CD14-positive monocyte (primary cell): ENCODE data around the gene DBT. TPM values are rescaled to one million over a fixed set of nuclear protein-coding genes. Genes with fewer than 3 reads are reported as not detected.

Source experiments
- DNase-seq, 3 donors: peaks; one replicate each; pipeline ENCODE4 v3.0.0-alpha.2; 2011 to 2022
- H2AFZ ChIP-seq: 2 replicates; pipeline ENCODE4 v1.6.0; 2012; ENCODE audit warnings: mild to moderate bottlenecking, low read depth, low read length, inconsistent platforms; ENCODE audit not compliant: insufficient read depth, poor library complexity, severe bottlenecking
- H3K27ac ChIP-seq, 2 donors: 1 replicate in 1 of 2; 2 replicates in 1 of 2; pipeline ENCODE4 v1.5.1; 2012 to 2013; ENCODE audit warnings: low read length in 2 of 2, control low read depth in 1 of 2, inconsistent platforms in 1 of 2, low read depth in 1 of 2, mild to moderate bottlenecking in 1 of 2
- H3K27me3 ChIP-seq, 2 donors: one replicate each; pipeline versions ENCODE4 v1.6.0 to v1.6.1; 2011 to 2013; ENCODE audit warnings: low read length in 2 of 2; ENCODE audit not compliant: control insufficient read depth in 2 of 2, insufficient read depth in 2 of 2
- H3K36me3 ChIP-seq, 2 donors: replicated peaks in 1 of 2; 1 replicate in 1 of 2; 2 replicates in 1 of 2; pipeline versions ENCODE4 v1.5.1 to v1.6.1; 2012 to 2013; ENCODE audit warnings: low read length in 2 of 2, control low read depth in 1 of 2, inconsistent platforms in 1 of 2, mild to moderate bottlenecking in 1 of 2; ENCODE audit not compliant: insufficient read depth in 2 of 2, control insufficient read depth in 1 of 2
- H3K4me1 ChIP-seq, 2 donors: 1 replicate in 1 of 2; 2 replicates in 1 of 2; pipeline versions ENCODE4 v1.5.1 to v1.6.1; 2012 to 2013; ENCODE audit warnings: low read length in 2 of 2, control low read depth in 1 of 2, inconsistent platforms in 1 of 2, mild to moderate bottlenecking in 1 of 2, moderate library complexity in 1 of 2; ENCODE audit not compliant: insufficient read depth in 2 of 2, control insufficient read depth in 1 of 2
- H3K4me2 ChIP-seq: replicated peaks from 2 replicates; pipeline ENCODE3; 2012; ENCODE audit warnings: low read length, moderate library complexity, mild to moderate bottlenecking; ENCODE audit not compliant: poor library complexity, severe bottlenecking; ENCODE audit errors: extremely low read depth
- H3K4me3 ChIP-seq, 3 experiments: fragments of 200-600 bp in 1 of 3; sonication (generic) in 1 of 3; replicated peaks in 1 of 3; 1 replicate in 2 of 3; 2 replicates in 1 of 3; pipeline ENCODE4 v1.5.1; 2011 to 2013; ENCODE audit warnings: low read length in 3 of 3, mild to moderate bottlenecking in 3 of 3, control low read depth in 2 of 3, low read depth in 2 of 3, inconsistent platforms in 1 of 3, moderate library complexity in 1 of 3
- H3K79me2 ChIP-seq: 2 replicates; pipeline ENCODE4 v1.6.0; 2012; ENCODE audit warnings: mild to moderate bottlenecking, control low read depth, inconsistent platforms, low read length, moderate library complexity; ENCODE audit not compliant: insufficient read depth
- H3K9ac ChIP-seq: 2 replicates; pipeline ENCODE4 v1.6.0; 2017; ENCODE audit warnings: low read length, mild to moderate bottlenecking; ENCODE audit not compliant: insufficient read depth, poor library complexity, severe bottlenecking
- H3K9me3 ChIP-seq, 2 donors: replicated peaks in 1 of 2; 1 replicate in 1 of 2; 2 replicates in 1 of 2; pipeline versions ENCODE4 v1.5.1 to v1.6.1; 2012 to 2013; ENCODE audit warnings: low read length in 2 of 2, control low read depth in 1 of 2; ENCODE audit not compliant: control insufficient read depth in 1 of 2, insufficient read depth in 1 of 2
- H4K20me1 ChIP-seq: 2 replicates; pipeline ENCODE4 v1.6.0; 2012; ENCODE audit warnings: mild to moderate bottlenecking, low read length, control low read depth, moderate library complexity; ENCODE audit not compliant: insufficient read depth
- H3K27ac Mint-ChIP-seq, 7 donors: one replicate each; pipeline ENCODE4 v1.8.0; 2020; ENCODE audit warnings: mild to moderate bottlenecking in 7 of 7, mixed read lengths in 7 of 7, moderate library complexity in 6 of 7, inconsistent platforms in 2 of 7
- H3K27me3 Mint-ChIP-seq, 3 donors: one replicate each; pipeline ENCODE4 v1.8.0; 2021 to 2022; ENCODE audit warnings: low read depth in 3 of 3, mild to moderate bottlenecking in 3 of 3, mixed read lengths in 3 of 3, moderate library complexity in 3 of 3, inconsistent platforms in 1 of 3
- H3K36me3 Mint-ChIP-seq, 2 donors: one replicate each; pipeline ENCODE4 v1.8.0; 2020; ENCODE audit warnings: mixed read lengths in 2 of 2, inconsistent platforms in 1 of 2, mild to moderate bottlenecking in 1 of 2
- H3K4me1 Mint-ChIP-seq: one replicate; pipeline ENCODE4 v1.8.0; 2020; ENCODE audit warnings: mild to moderate bottlenecking, mixed read lengths
- H3K4me3 Mint-ChIP-seq, 2 donors: one replicate each; pipeline ENCODE4 v1.8.0; 2020; ENCODE audit warnings: mild to moderate bottlenecking in 2 of 2, mixed read lengths in 2 of 2, moderate library complexity in 1 of 2
- H3K9me3 Mint-ChIP-seq, 7 donors: one replicate each; pipeline ENCODE4 v1.8.0; 2020 to 2022; ENCODE audit warnings: mixed read lengths in 7 of 7, mild to moderate bottlenecking in 6 of 7, moderate library complexity in 6 of 7, inconsistent platforms in 2 of 7
- WGBS: methylation state at CpG from one replicate; pipeline ENCODE4 v1.1.5; 2013; ENCODE audit warnings: missing lambda C conversion rate; ENCODE audit not compliant: insufficient coverage; 5-methylcytosine and 5-hydroxymethylcytosine counted together
- intact Hi-C, 2 donors: fragments of 100-400 bp; cut with micrococcal nuclease; formaldehyde crosslinking; loops; one replicate each; pipeline versions ENCODE4 v1.15.0 to v1.15.1; 2023
- polyA plus RNA-seq, 3 donors: library from polyadenylated mRNA; depleted of rRNA in 1 of 3; unstranded in 2 of 3; stranded (reverse) in 1 of 3; fragments of 300-500 nt in 2 of 3; fragments of >200 nt in 1 of 3; fragmentation: Illumina TruSeq in 2 of 3; gene quantifications; 1 replicate in 2 of 3; 2 replicates in 1 of 3; pipeline ENCODE4 v1.2.3, GENCODE V29; 2012 to 2021
- TF ChIP-seq, protein P1 (sequence below): fragments of 200-600 bp; IDR thresholded peaks from one replicate; pipeline ENCODE4 v1.8.0; 2022; ENCODE audit warnings: antibody characterized with exemption, mild to moderate bottlenecking

The DBT gene
- polyA plus RNA-seq, 3 donors = 1.1 to 2.7 (median 1.5) TPM

- Mint-ChIP-seq H3K27me3 (peaks cover 0 to 2% (median 0%) of the 10 kb centered on the region in 3 donors), H3K27ac (no peak overlapping the region), H3K9me3 (peaks cover 0 to 2% (median 0%) of the 10 kb centered on the region in 7 donors), H3K36me3 (no peaks in the 10 kb centered on the region), H3K4me1 (no peaks in the 10 kb centered on the region), H3K4me3 (no peak overlapping the region)
- H2AFZ ChIP-seq = no peak overlapping the region
- H3K79me2 ChIP-seq = no peaks in the 10 kb centered on the region
- no peak for DNase-seq
- no peak overlapping the region for H3K4me3 ChIP-seq
- intact Hi-C loops = no loop called here
- H3K9ac ChIP-seq = no peak overlapping the region
- H3K4me2 ChIP-seq = no peak overlapping the region
- no peaks in the 10 kb centered on the region for H3K36me3 ChIP-seq
- no CpG with 5 or more reads among the region's 2 CpGs for WGBS
- TF ChIP-seq, protein P1, sequence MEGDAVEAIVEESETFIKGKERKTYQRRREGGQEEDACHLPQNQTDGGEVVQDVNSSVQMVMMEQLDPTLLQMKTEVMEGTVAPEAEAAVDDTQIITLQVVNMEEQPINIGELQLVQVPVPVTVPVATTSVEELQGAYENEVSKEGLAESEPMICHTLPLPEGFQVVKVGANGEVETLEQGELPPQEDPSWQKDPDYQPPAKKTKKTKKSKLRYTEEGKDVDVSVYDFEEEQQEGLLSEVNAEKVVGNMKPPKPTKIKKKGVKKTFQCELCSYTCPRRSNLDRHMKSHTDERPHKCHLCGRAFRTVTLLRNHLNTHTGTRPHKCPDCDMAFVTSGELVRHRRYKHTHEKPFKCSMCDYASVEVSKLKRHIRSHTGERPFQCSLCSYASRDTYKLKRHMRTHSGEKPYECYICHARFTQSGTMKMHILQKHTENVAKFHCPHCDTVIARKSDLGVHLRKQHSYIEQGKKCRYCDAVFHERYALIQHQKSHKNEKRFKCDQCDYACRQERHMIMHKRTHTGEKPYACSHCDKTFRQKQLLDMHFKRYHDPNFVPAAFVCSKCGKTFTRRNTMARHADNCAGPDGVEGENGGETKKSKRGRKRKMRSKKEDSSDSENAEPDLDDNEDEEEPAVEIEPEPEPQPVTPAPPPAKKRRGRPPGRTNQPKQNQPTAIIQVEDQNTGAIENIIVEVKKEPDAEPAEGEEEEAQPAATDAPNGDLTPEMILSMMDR = no peak
- no peaks in the 10 kb centered on the region for H3K4me1 ChIP-seq
- H4K20me1 ChIP-seq = no peaks in the 10 kb centered on the region
- H3K27me3 ChIP-seq = no peaks in the 10 kb centered on the region
- H3K27ac ChIP-seq = no peak overlapping the region
- no peaks in the 10 kb centered on the region for H3K9me3 ChIP-seq
Measured at GRCh38 chr1:100168051-100168450, 81.6 kb downstream of the DBT start.

DNA sequence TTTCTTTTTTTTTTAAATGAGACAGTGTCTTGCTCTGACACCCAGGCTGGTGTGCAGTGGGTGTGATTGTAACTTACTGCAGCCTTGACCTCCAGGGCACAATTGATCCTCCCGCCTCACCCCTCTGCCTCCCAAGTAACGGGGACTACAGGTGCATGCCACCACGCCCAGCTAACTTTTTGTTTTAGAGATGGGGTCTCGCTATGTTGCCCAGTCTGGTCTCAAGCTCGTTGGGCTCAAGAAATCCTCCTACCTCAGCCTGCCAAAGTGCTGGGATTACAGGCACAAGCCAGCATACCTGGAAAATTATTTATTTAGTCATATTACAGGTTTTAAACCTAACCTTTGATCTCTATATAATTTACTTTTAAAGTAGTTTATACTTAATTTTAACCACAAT, 84.9 kb downstream of the DBT start:
- Histone ChIP-seq H3K79me2 (no peaks in the 10 kb centered on the region), H3K4me2 (no peak overlapping the region), H3K9ac (no peak overlapping the region), H2AFZ (no peak overlapping the region), H4K20me1 (no peaks in the 10 kb centered on the region), H3K4me1 (no peaks in the 10 kb centered on the region), H3K27me3 (no peaks in the 10 kb centered on the region), H3K9me3 (no peaks in the 10 kb centered on the region), H3K36me3 (no peaks in the 10 kb centered on the region), H3K4me3 (no peak overlapping the region), H3K27ac (no peak overlapping the region)
- Mint-ChIP-seq H3K4me1 (no peaks in the 10 kb centered on the region), H3K9me3 (peaks cover 0 to 1% (median 0%) of the 10 kb centered on the region in 7 donors), H3K4me3 (no peak overlapping the region), H3K27ac (no peak overlapping the region), H3K36me3 (no peaks in the 10 kb centered on the region), H3K27me3 (peaks cover 0 to 2% (median 0%) of the 10 kb centered on the region in 3 donors)
- DNase-seq = no peak
- TF ChIP-seq, protein P1 = no peak
- WGBS = 100% methylated on average over 1 of the region's 5 CpGs
- intact Hi-C loops = no loop called here
